ENCODE measurements around the gene CTSS. TPM values are rescaled to one million over a fixed set of nuclear protein-coding genes. Genes with fewer than 3 reads are reported as not detected.
"Not testable (repeated sequence)": the region's sequence is repeated elsewhere in the genome, so short reads cannot be mapped to it uniquely, and the experiment has no call there.

CTSS gene
- total RNA-seq, 3 donors from 2014 or later (not counting 1 experiment from before 2014, with no cell fraction given): 169 to 245 (median 229) TPM

DNA sequence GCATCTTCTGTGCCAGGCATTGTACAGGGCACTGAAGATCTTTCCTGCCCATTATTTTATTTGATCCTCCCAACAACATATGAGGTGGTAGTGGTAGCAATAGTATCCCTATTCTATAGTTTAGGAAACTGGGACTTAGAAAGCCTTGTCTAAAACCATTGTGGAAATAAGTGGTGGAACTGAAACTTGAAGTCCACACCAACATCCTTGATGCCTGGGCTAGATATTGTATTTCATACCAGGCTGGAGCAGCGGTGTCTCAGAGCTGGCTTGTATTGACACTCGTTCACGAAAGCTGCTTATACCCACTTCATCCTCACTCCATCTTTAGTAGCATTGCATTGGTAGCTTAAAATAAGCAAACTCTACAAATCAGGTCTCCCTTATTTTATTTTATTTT lies 9.7 kb upstream of the CTSS start:
- H3K4me3 Mint-ChIP-seq: no peak overlapping the region
- 100% methylated on average over 3 of the region's 3 CpGs for WGBS (ENCODE audit: insufficient coverage)
- Histone ChIP-seq H3K9me3 (ENCODE audit: control insufficient read depth, insufficient read depth, low read length) (no peaks in the 10 kb centered on the region), H3K27ac (ENCODE audit: low read length) (no peak overlapping the region), H3K36me3 (ENCODE audit: control insufficient read depth, insufficient read depth, low read length) (no peaks in the 10 kb centered on the region), H3K4me1 (ENCODE audit: control insufficient read depth, insufficient read depth, low read length) (peaks cover 10% of the 10 kb centered on the region), H3K27me3 (ENCODE audit: control insufficient read depth, insufficient read depth, low read length) (no peaks in the 10 kb centered on the region), H3K4me3 (ENCODE audit: low read length) (no peak overlapping the region)
- no peaks in the 10 kb centered on the region for H3K36me3 Mint-ChIP-seq
- H3K4me1 Mint-ChIP-seq: peaks cover 22 to 23% of the 10 kb centered on the region in 2 donors
- intact Hi-C loops (cut with micrococcal nuclease): no loop called here
- H3K27me3 Mint-ChIP-seq (ENCODE audit: low read depth in 2 of 2): peaks cover 7 to 16% of the 10 kb centered on the region in 2 donors
- DNase-seq: no peak
- no peak overlapping the region for H3K27ac Mint-ChIP-seq
- TF ChIP-seq, protein P1, sequence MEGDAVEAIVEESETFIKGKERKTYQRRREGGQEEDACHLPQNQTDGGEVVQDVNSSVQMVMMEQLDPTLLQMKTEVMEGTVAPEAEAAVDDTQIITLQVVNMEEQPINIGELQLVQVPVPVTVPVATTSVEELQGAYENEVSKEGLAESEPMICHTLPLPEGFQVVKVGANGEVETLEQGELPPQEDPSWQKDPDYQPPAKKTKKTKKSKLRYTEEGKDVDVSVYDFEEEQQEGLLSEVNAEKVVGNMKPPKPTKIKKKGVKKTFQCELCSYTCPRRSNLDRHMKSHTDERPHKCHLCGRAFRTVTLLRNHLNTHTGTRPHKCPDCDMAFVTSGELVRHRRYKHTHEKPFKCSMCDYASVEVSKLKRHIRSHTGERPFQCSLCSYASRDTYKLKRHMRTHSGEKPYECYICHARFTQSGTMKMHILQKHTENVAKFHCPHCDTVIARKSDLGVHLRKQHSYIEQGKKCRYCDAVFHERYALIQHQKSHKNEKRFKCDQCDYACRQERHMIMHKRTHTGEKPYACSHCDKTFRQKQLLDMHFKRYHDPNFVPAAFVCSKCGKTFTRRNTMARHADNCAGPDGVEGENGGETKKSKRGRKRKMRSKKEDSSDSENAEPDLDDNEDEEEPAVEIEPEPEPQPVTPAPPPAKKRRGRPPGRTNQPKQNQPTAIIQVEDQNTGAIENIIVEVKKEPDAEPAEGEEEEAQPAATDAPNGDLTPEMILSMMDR (IDR thresholded peaks at IDR 0.05): no peak
- no peak for ATAC-seq
- H3K9me3 Mint-ChIP-seq: no peaks in the 10 kb centered on the region

DNA sequence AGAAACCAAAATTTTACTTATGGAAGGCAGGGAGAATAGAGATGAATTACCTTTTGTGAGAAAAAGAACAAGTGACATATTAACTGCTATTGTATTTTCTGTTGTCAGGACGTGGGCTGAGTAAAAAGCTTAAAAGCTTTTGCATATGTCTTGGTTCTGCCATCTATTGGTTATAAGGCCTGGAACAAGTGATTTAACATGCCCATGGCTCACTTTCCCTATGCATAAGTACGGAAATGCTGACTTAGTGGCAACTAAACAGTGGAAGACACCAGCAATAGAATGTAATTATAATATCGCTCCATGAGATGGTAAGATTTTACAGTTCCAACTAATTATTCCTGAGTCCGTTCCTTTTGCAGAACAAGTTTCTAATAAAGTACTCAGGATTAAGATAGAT lies 6.7 kb upstream of the CTSS start:
- peaks cover 10% of the 10 kb centered on the region for H3K4me1 ChIP-seq (ENCODE audit: control insufficient read depth, insufficient read depth, low read length)

DNA sequence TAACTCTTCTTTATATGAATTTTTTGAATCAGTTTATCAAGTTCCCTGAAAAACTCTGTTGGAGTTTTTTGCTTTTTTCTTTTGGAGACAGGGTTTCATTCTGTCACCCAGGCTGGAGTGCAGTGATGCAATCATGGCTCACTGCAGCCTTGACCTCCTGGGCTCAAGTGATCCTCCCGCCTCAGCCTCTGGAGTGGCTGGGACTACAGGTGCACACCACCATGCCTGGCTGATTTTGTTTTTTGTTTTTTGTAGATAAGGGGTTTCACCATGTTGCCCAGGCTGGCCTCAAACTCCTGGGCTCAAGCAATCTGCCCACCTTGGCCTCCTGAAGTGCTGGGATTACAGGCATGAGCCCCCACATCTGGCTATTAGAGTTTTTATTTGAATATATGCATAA lies 2.1 kb upstream of the CTSS start:
- peaks cover 23% of the 10 kb centered on the region for H3K4me1 ChIP-seq (ENCODE audit: control insufficient read depth, insufficient read depth, low read length)
- peaks cover 45 to 47% of the 10 kb centered on the region in 2 donors for H3K4me1 Mint-ChIP-seq
- peak overlapping the region in 1 of 2 donors; percentile 97 for H3K27ac Mint-ChIP-seq
- DNase-seq; H3K36me3 ChIP-seq (ENCODE audit: control insufficient read depth, insufficient read depth, low read length); H3K9me3 Mint-ChIP-seq; ATAC-seq; H3K36me3 Mint-ChIP-seq; H3K27me3 ChIP-seq (ENCODE audit: control insufficient read depth, insufficient read depth, low read length); H3K27ac ChIP-seq (ENCODE audit: low read length); H3K9me3 ChIP-seq (ENCODE audit: control insufficient read depth, insufficient read depth, low read length); H3K4me3 ChIP-seq (ENCODE audit: low read length): not testable (repeated sequence)
- 54% methylated on average over 1 of the region's 1 CpG for WGBS (ENCODE audit: insufficient coverage)
- intact Hi-C loops (cut with micrococcal nuclease): loop anchor here (10.0 kb wide), 1 partner anchor 203 kb away; no protein-coding TSS in a partner anchor
- H3K27me3 Mint-ChIP-seq (ENCODE audit: low read depth in 2 of 2): peaks cover 7 to 17% of the 10 kb centered on the region in 2 donors
- peak overlapping the region; percentile 99 for H3K4me3 Mint-ChIP-seq

More for the DNA sequence above, 6.7 kb upstream of the CTSS start:
- H3K9me3 ChIP-seq (ENCODE audit: control insufficient read depth, insufficient read depth, low read length): no peaks in the 10 kb centered on the region
- no peaks in the 10 kb centered on the region for H3K27me3 ChIP-seq (ENCODE audit: control insufficient read depth, insufficient read depth, low read length)
- H3K27me3 Mint-ChIP-seq (ENCODE audit: low read depth in 2 of 2): peaks cover 7 to 17% of the 10 kb centered on the region in 2 donors
- H3K36me3 Mint-ChIP-seq: no peaks in the 10 kb centered on the region
- TF ChIP-seq, protein P1 (IDR thresholded peaks at IDR 0.05): no peak
- no peak overlapping the region for H3K27ac Mint-ChIP-seq
- no peaks in the 10 kb centered on the region for H3K36me3 ChIP-seq (ENCODE audit: control insufficient read depth, insufficient read depth, low read length)
- DNase-seq (no peak), ATAC-seq (no peak)
- H3K4me3 ChIP-seq (ENCODE audit: low read length): no peak overlapping the region
- no peak overlapping the region for H3K4me3 Mint-ChIP-seq
- H3K9me3 Mint-ChIP-seq: no peaks in the 10 kb centered on the region
- H3K4me1 Mint-ChIP-seq: peaks cover 19 to 20% of the 10 kb centered on the region in 2 donors
- no peak overlapping the region for H3K27ac ChIP-seq (ENCODE audit: low read length)
- WGBS (ENCODE audit: insufficient coverage): 90% methylated on average over 2 of the region's 4 CpGs
- intact Hi-C loops (cut with micrococcal nuclease): no loop called here

DNA sequence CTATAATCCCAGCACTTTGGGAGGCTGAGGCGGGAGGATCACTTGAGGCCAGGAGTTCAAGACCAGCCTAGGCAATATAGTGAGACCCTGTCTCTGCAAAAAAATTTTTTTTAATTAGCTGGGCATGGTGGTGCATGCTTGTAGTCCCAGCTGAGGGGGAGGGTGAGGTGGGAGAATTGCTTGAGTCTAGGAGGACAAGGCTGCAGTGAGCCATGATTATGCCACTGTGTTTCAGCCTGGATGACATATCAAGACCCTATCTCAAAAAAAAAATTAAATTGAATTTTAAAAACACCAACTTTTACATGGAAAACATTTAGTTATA lies 361 bp upstream of the CTSS start:
- H3K27me3 Mint-ChIP-seq (ENCODE audit: low read depth in 2 of 2); H3K9me3 ChIP-seq (ENCODE audit: control insufficient read depth, insufficient read depth, low read length); ATAC-seq; H3K9me3 Mint-ChIP-seq; H3K27me3 ChIP-seq (ENCODE audit: control insufficient read depth, insufficient read depth, low read length); H3K36me3 ChIP-seq (ENCODE audit: control insufficient read depth, insufficient read depth, low read length); H3K36me3 Mint-ChIP-seq; DNase-seq: not testable (repeated sequence)
- 22% methylated on average over 1 of the region's 1 CpG for WGBS (ENCODE audit: insufficient coverage)
- Mint-ChIP-seq H3K4me1 (peaks cover 42 to 43% of the 10 kb centered on the region in 2 donors), H3K27ac (peak overlapping the region; percentile 97 to 98), H3K4me3 (peak overlapping the region; percentile 99)
- intact Hi-C loops (cut with micrococcal nuclease): loop anchor here (10.0 kb wide), 1 partner anchor 201 kb away; no protein-coding TSS in a partner anchor
- H3K4me1 ChIP-seq (ENCODE audit: control insufficient read depth, insufficient read depth, low read length): peaks cover 18% of the 10 kb centered on the region
- H3K27ac ChIP-seq (ENCODE audit: low read length): peak overlapping the region; percentile 74
- peak overlapping the region; percentile 49 for H3K4me3 ChIP-seq (ENCODE audit: low read length)
